Stimulated activated CD4-positive, alpha-beta T cell treated with anti-CD3 and anti-CD28 coated beads, Interleukin-12 subunit alpha, Interleukin-12 subunit beta, amount 100 ng/mL, for 24 hours (primary cell): ENCODE results near the gene OXNAD1.

Source experiments
- DNase-seq, 2 experiments: peaks; one replicate each; pipeline ENCODE4 v3.0.0-alpha.2; 2020; ENCODE audit warnings: low read depth in 2 of 2

Gene OXNAD1

GRCh38 chr3:16279010-16279801 is 14.2 kb downstream of the OXNAD1 start:
- no peak for DNase-seq

DNA sequence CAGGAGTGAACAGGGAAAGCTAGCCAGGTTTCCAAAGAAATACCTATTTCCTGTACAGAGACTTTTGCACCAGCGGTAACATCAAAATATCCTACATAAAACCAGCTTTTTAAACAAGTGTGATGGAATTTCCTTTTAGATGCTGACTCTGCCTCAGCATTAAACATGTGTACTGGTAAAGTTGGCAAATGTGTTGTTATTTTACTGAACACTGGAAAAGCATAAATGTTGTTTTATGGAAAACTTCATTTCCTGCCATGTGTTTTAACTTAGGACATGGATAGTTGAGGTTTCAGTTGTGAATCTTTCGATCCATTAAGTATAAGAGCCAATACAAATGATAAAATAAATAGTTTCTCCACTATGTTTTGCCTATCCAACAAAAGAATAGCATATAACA is 15.7 kb downstream of the OXNAD1 start:
- no peak for DNase-seq

- no peak for DNase-seq
These were observed 19.6 kb downstream of the OXNAD1 start for GRCh38 chr3:16284633-16285032.

- peak; percentile 53 to 54 for DNase-seq
These were observed 21.1 kb downstream of the OXNAD1 start for GRCh38 chr3:16286161-16286560.

DNA sequence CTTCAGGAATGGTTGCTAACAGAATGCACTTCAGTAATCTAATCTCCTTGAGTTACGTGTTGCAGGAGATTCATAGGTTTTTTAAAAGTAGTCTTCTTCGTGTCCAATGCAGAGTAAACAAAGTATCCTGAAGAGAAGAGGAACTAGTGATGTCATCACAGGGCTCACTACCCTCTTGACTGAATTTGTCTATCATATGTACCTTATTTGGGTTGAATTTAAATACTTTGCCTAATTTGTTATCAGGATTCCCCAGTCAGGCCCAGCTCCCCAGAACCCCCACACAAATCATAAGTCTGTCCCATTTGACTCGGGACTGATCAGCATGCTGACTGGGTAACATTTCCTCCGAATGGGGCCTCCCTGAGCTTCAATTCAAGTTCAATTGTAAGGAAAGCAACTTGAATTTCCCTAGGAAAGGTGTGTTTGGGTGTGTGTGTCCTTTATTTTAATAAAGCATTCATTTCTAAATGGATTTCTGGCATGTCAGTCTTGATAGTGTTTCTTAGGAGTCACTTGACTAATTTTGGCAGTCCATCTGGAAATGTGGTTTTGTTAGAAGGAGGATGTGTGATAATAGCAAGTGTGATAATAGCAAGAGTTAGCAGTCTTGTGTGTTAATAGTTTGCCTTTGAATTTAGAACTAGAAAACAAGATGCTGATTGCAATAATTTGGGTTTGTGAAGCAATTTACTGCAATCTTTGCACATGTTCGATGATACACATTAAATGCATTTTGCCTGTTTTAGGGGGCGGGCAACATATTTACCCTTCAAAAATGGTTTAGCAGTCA is 21.9 kb downstream of the OXNAD1 start:
- DNase-seq: no peak

GRCh38 chr3:16288664-16289063 is 23.7 kb downstream of the OXNAD1 start:
- no peak for DNase-seq

- DNase-seq: no peak
These were observed 24.3 kb downstream of the OXNAD1 start for GRCh38 chr3:16289144-16289889.

- DNase-seq: no peak
These were observed 25.2 kb downstream of the OXNAD1 start for GRCh38 chr3:16290007-16290826.

- no peak for DNase-seq
These were observed 25.8 kb downstream of the OXNAD1 start for GRCh38 chr3:16290827-16291196.

DNA sequence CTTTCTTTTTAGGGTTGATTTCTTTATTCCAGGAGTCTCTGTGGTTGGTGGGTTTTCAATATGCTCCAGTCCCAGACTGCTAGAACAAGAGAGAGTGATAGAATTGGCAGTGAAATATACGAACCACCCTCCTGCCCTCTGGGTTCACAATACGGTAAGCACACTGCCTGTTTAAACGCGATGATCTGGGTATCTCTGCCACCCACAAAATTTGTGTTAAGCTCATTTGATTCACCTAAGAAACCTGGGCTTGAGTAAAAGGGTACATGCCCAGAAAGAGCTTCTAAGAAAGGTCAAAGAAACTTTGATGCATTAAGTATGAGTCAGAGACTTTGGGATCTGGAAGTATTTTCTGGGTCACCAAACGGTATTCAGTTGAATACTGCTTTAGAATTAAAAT is 29.8 kb downstream of the OXNAD1 start:
- DNase-seq: no peak

DNA sequence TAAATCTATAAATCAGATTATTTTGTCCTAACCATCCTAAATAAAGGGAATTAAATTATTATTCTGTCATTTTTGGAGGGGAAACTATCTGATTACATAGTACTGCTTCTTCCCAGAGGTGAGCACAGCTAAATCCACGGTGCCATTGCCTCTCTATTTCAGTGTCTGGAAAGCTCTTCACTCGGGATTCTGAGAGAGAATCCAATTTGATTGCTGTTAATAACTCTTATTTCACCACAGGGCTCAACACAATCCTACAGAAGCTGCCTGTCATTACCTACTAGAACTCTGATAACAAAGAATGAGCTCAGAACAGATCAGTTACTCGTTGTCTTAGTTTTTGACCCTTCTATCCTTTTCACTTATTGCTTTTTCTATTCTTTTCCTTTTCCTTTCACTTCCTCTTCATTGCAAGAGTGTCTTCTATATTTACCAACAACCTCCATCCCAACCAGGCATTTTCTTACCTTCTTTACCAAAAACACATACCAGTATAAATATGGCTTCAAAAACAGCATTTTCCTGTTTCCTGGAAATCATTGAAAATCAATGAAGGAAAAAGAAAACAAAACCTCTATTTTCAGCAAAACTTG is 30.4 kb downstream of the OXNAD1 start:
- DNase-seq: no peak

DNA sequence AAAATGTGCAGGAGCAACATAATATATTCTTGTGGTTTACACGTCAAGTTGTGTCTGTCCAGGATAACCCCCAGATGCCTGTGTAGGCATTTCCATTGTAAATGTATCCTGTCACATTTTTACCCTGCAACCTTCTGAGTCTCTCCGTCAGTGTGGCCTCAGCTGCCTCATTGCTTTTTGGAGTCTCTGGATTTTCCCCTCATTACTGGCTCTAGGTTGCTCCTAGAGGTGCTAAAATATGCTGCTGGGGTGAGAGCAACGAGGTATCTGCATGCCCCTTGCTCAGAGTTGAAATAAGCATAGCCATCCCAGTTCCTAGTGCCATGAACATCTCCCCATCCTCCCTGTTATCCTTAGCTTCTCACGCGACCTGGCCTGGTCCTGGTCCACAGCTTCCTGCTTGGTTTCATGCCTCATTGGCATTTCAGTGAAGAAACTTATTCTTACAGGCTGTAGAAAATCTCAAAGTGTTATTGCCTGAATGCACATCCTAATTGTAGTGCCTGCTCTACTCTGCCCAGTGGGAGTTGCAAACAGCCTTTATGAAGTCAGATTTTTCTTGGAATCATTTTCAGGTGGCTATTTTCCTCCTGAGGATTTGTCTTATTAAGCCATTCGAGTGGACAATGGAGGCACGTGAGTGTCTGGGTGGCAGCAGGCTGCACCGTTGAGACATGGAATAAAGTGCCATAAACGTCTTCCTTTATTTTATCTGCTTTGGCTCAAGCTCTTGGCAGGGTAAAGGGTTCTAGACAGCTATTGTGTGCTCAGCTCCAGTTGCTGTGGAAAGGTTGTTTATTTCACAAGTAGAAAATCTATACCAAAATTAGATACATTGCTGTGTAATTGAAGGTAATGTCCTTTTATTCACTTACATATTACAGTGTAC is 33.2 kb downstream of the OXNAD1 start:
- DNase-seq: no peak

GRCh38 chr3:16298891-16299290 is 33.9 kb downstream of the OXNAD1 start:
- no peak for DNase-seq

GRCh38 chr3:16299746-16300145 is 34.7 kb downstream of the OXNAD1 start:
- DNase-seq: no peak

DNA sequence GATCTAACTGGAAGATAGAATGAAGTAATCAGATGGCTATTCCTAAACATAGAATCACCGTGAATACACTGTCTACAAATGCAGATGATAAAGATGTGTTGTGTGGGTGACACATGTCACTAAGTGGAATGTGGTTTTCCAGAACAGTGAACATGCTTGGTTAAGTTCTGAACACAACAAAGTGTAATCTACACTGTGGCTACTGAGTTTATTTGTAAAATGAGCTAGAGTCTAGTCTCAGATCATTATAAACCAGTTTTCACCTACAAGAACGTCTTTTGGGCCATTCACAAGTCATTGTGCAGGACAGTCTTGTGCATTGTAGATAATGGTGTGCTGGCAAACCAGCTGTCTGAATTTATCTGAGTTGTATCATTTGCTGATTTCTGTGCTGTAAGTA is 35.3 kb downstream of the OXNAD1 start:
- no peak for DNase-seq

GRCh38 chr3:16300881-16301359 is 35.9 kb downstream of the OXNAD1 start:
- no peak for DNase-seq

GRCh38 chr3:16301507-16301906 is 36.5 kb downstream of the OXNAD1 start:
- DNase-seq: no peak

- DNase-seq: no peak
These were observed 37.1 kb downstream of the OXNAD1 start for GRCh38 chr3:16302082-16302631.

DNA sequence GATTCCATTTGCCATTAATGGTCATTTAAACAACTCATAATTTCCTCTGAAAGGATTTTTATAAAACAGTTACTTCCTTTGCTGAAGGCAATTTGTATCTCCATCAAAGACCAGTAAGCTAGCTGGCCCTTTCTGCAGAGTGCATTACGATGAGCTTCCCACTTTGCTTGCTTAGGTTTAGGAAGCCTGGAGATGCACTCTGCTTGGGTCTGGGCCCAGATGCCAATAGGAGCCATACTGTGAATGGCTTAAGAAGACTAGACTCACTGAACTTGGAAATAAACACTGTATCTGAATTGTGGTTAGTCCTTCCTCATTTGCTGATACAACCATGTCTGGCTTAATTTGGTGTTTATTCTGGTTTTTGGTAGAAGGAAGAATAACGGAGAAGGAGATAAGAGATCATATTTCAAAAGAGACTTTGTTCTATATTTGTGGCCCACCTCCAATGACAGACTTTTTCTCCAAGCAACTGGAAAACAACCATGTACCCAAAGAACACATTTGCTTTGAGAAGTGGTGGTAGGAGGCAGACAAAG is 38.1 kb downstream of the OXNAD1 start:
- DNase-seq: no peak
